Measurements from ENCODE around the gene WIZ.
A peak's percentile ranks its signal among the peaks of the same experiment; 100 is the strongest.

WIZ gene

GRCh38 chr19:15467734-15468214 is 18.0 kb upstream of the WIZ start:
- no peak for DNase-seq (ENCODE audit: low read depth in 2 of 2)

GRCh38 chr19:15466851-15467733 is 17.3 kb upstream of the WIZ start:
- peak in 1 of 2 experiments; percentile 51 for DNase-seq (ENCODE audit: low read depth in 2 of 2)

GRCh38 chr19:15464394-15465385 is 14.9 kb upstream of the WIZ start, which contains the start of gene RASAL3:
Gene RASAL3, minus strand, starts transcription at chr19:15464544. Its CDS starts 186 bp downstream, at chr19:15464358.
- peak; percentile 35 to 56 for DNase-seq (ENCODE audit: low read depth in 2 of 2)

GRCh38 chr19:15463861-15464371 is 14.2 kb upstream of the WIZ start:
- peak; percentile 58 to 63 for DNase-seq (ENCODE audit: low read depth in 2 of 2)

GRCh38 chr19:15461694-15462093 is 11.9 kb upstream of the WIZ start:
- no peak for DNase-seq (ENCODE audit: low read depth in 2 of 2)

GRCh38 chr19:15457701-15458484 is 8.1 kb upstream of the WIZ start:
- no peak for DNase-seq (ENCODE audit: low read depth in 2 of 2)

- DNase-seq (ENCODE audit: low read depth in 2 of 2) = no peak
Measured at GRCh38 chr19:15456871-15457700, 7.3 kb upstream of the WIZ start.

GRCh38 chr19:15456441-15456840 is 6.7 kb upstream of the WIZ start:
- DNase-seq (ENCODE audit: low read depth in 2 of 2) = no peak

GRCh38 chr19:15455996-15456395 is 6.2 kb upstream of the WIZ start:
- DNase-seq (ENCODE audit: low read depth in 2 of 2) = no peak

- DNase-seq (ENCODE audit: low read depth in 2 of 2) = no peak
Measured at GRCh38 chr19:15453906-15454860, 4.4 kb upstream of the WIZ start.

- no peak for DNase-seq (ENCODE audit: low read depth in 2 of 2)
Measured at GRCh38 chr19:15453091-15453578, 3.4 kb upstream of the WIZ start.

GRCh38 chr19:15452111-15453047 is 2.6 kb upstream of the WIZ start:
- no peak for DNase-seq (ENCODE audit: low read depth in 2 of 2)

GRCh38 chr19:15450528-15450890 is 753 bp upstream of the WIZ start:
- DNase-seq (ENCODE audit: low read depth in 2 of 2) = no peak

GRCh38 chr19:15448778-15449619 is 757 bp downstream of the WIZ start:
- no peak for DNase-seq (ENCODE audit: low read depth in 2 of 2)

GRCh38 chr19:15448044-15448777 is 1.5 kb downstream of the WIZ start:
- DNase-seq (ENCODE audit: low read depth in 2 of 2) = no peak

GRCh38 chr19:15447057-15447456 is 2.7 kb downstream of the WIZ start:
- no peak for DNase-seq (ENCODE audit: low read depth in 2 of 2)
